ENCODE results near the gene PPP1R13L.

Gene PPP1R13L

DNA sequence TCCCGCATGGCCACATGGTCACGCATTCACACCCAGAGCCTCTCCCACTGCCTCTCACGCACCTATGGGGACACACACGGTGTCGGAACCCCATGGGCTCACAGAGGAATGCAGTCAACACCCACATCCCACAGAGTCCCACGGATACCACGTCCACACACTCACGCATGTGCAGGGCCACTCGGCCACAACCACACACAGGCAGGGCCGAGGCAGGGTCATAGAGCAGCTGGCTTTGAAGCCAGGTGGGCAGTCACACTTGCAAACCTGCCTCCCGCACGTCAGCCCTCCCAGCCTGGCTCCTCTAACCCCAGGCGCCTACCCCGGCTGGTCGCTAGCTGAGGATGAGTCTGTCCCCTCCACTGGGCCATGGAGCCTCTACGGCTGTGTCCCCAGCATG, 42.6 kb downstream of the PPP1R13L start:
- in situ Hi-C loops (cut with HindIII; ENCODE audit: low pct_ligation_motif_present, low sequenced_read_pairs): no loop called here
- DNase-seq: no peak
- H3K36me3 ChIP-seq (replicated peaks): peaks cover 70% of the 10 kb centered on the region
- no peak overlapping the region for H3K4me3 ChIP-seq (ENCODE audit: low read depth, low read length)
- no peak overlapping the region for H3K27ac ChIP-seq
- TF ChIP-seq, protein P1, sequence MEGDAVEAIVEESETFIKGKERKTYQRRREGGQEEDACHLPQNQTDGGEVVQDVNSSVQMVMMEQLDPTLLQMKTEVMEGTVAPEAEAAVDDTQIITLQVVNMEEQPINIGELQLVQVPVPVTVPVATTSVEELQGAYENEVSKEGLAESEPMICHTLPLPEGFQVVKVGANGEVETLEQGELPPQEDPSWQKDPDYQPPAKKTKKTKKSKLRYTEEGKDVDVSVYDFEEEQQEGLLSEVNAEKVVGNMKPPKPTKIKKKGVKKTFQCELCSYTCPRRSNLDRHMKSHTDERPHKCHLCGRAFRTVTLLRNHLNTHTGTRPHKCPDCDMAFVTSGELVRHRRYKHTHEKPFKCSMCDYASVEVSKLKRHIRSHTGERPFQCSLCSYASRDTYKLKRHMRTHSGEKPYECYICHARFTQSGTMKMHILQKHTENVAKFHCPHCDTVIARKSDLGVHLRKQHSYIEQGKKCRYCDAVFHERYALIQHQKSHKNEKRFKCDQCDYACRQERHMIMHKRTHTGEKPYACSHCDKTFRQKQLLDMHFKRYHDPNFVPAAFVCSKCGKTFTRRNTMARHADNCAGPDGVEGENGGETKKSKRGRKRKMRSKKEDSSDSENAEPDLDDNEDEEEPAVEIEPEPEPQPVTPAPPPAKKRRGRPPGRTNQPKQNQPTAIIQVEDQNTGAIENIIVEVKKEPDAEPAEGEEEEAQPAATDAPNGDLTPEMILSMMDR (IDR thresholded peaks at IDR 0.05; ENCODE audit: low read depth, low read length, missing control alignments): no peak
- no peaks in the 10 kb centered on the region for H3K27me3 ChIP-seq (replicated peaks)

DNA sequence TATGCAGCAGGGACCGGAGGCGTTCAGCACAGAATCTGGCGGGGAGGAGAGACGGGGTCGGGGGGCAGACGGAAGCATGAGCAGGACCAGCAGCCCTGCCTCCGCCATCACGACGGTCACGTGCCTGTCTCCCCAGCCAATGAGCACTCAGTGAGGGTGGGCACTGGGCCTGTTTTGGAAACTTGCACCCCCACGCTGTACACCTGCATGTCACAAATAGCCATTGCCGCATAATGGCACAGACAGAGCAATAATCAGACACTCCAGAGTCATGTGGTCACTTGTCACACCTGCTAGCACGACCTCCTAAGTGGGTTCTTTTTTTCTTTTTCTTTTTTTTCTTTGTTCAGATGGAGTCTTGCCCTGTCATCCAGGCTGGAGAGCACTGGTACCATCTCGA, 43.3 kb downstream of the PPP1R13L start:
- Histone ChIP-seq H3K27ac (no peak overlapping the region), H3K36me3 (replicated peaks) (peaks cover 75% of the 10 kb centered on the region), H3K4me3 (ENCODE audit: low read depth, low read length) (no peak overlapping the region), H3K27me3 (replicated peaks) (no peaks in the 10 kb centered on the region)
- in situ Hi-C loops (cut with HindIII; ENCODE audit: low pct_ligation_motif_present, low sequenced_read_pairs): no loop called here
- DNase-seq: no peak
- TF ChIP-seq, protein P1 (IDR thresholded peaks at IDR 0.05; ENCODE audit: low read depth, low read length, missing control alignments): no peak

DNA sequence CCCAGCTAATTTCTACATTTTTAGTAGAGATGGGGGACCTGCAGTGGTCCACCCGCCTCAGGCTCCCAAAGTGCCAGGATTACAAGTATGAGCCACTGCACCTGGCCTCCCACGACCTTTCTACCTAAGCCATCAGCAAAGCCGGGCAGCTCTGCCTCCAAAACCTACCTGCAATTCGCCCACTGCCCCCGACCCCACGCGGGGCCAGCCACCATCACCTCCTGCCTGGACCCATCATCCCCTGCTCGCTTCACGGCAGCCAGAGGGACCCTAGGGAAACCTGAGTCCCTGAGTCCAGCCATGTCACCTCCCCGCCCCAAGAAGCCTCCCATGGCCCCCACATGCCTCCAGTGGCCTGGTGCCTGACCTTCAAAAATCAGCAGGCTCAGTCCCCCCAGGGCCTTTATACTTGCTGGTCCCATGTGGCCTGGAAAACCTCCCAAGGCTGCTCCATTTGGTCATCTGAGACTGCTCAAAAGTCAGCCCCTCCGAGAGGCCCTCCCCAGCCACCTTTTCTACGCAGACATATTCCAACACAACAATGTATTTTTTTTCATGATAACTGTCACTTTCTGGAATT, 46.6 kb downstream of the PPP1R13L start:
- in situ Hi-C loops (cut with HindIII; ENCODE audit: low pct_ligation_motif_present, low sequenced_read_pairs): no loop called here
- Histone ChIP-seq H3K27me3 (replicated peaks) (no peaks in the 10 kb centered on the region), H3K36me3 (replicated peaks) (peaks cover 89% of the 10 kb centered on the region), H3K4me3 (ENCODE audit: low read depth, low read length) (no peak overlapping the region), H3K27ac (no peak overlapping the region)
- no peak for DNase-seq
- TF ChIP-seq, protein P1 (IDR thresholded peaks at IDR 0.05; ENCODE audit: low read depth, low read length, missing control alignments): no peak

DNA sequence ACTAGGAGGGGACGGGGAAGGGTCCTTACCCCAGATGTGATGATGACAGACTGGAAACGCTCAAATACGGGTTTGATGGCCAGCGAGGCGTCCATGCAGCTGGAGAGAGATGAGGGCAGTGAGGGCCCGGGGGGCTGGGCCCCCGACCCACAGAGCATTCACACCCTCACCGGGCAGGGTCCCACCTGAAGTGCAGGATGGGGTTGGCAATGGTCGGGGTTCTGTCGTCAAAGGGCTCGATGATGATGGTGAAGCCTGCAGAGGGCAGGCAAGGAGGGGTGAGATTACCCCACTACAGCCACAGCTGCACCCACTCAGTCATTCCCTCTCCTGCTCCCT, 47.5 kb downstream of the PPP1R13L start:
- no peaks in the 10 kb centered on the region for H3K27me3 ChIP-seq (replicated peaks)
- TF ChIP-seq, protein P1 (IDR thresholded peaks at IDR 0.05; ENCODE audit: low read depth, low read length, missing control alignments): no peak
- H3K27ac ChIP-seq: no peak overlapping the region
- no peak overlapping the region for H3K4me3 ChIP-seq (ENCODE audit: low read depth, low read length)
- DNase-seq: no peak
- in situ Hi-C loops (cut with HindIII; ENCODE audit: low pct_ligation_motif_present, low sequenced_read_pairs): no loop called here
- peaks cover 88% of the 10 kb centered on the region for H3K36me3 ChIP-seq (replicated peaks)

DNA sequence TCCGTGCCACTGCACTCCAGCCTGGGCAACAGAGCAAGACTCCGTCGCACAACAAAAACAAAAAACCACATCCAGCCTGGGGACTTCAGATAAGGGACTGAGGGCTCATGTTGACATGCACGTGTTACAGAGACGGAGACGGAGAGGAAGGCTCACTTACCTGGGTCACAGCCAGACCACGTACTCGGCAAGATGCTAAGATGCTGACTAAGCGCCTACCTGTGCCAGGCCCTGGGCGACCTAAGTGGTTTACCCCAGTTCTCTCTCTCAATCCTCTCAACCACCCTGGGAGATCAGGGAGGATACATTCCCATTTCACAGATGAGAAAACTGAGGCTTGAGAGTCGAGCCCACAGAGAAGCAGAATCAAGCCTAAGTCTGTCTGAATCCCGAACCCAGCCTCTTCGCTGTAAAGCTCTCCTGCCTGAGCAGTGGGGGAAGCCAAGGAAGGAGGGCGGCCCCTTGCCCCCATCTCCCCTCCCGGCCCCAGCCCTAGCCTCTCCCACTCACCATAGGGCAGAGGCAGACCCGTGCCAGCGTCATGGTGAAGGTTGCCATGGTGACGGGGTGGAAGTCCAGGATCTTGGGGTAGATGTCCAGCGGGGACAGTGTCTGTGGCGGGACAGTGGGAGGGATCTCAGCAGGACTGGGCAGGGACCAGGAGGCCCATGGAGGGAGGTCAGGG, 48.0 kb downstream of the PPP1R13L start:
- in situ Hi-C loops (cut with HindIII; ENCODE audit: low pct_ligation_motif_present, low sequenced_read_pairs): no loop called here
- Histone ChIP-seq H3K27ac (no peak overlapping the region), H3K27me3 (replicated peaks) (no peaks in the 10 kb centered on the region), H3K36me3 (replicated peaks) (peaks cover 89% of the 10 kb centered on the region), H3K4me3 (ENCODE audit: low read depth, low read length) (no peak overlapping the region)
- DNase-seq: no peak
- TF ChIP-seq, protein P1 (IDR thresholded peaks at IDR 0.05; ENCODE audit: low read depth, low read length, missing control alignments): no peak

DNA sequence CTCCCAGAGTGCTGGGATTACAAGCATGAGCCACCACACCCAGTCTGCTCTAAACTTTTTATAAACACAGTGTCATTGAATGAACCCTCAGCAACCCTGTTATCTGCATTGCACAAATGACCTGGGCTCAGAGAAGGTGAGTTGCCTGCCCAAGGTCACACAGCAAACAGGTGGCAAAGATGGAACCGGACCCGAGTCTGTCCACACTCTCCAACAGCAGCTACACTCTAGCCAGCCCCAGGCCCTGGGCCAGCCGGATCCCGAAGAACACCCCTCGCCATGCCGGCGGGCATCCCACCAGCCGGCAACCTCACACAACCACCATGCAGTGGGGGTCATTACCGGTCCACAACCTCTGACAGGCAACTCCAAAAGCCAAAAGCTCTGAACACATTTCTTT, 49.0 kb downstream of the PPP1R13L start:
- DNase-seq: no peak
- in situ Hi-C loops (cut with HindIII; ENCODE audit: low pct_ligation_motif_present, low sequenced_read_pairs): no loop called here

More for the DNA sequence above, 49.0 kb downstream of the PPP1R13L start:
- Histone ChIP-seq H3K4me3 (ENCODE audit: low read depth, low read length) (no peak overlapping the region), H3K36me3 (replicated peaks) (peaks cover 89% of the 10 kb centered on the region), H3K27me3 (replicated peaks) (no peaks in the 10 kb centered on the region), H3K27ac (no peak overlapping the region)
- TF ChIP-seq, protein P1 (IDR thresholded peaks at IDR 0.05; ENCODE audit: low read depth, low read length, missing control alignments): no peak
